GM19372 (cell line): ENCODE results near the gene DENND6B.

Experiments used
- ATAC-seq: cut with Tn5 transposase; IDR thresholded peaks from one replicate; pipeline ENCODE4 v1.9.1; 2021; ENCODE audit warnings: mild to moderate bottlenecking, low read depth, moderate library complexity; ENCODE audit not compliant: unreplicated experiment

DENND6B gene

GRCh38 chr22:50260801-50261614 is 65.8 kb downstream of the DENND6B start:
- ATAC-seq, result no peak

- ATAC-seq, result no peak
These were observed 66.4 kb downstream of the DENND6B start for GRCh38 chr22:50260434-50260800.

- no peak for ATAC-seq
These were observed 67.5 kb downstream of the DENND6B start for GRCh38 chr22:50259302-50259701.
